ENCODE measurements around the gene NEMP2. TPM values are rescaled to one million over a fixed set of nuclear protein-coding genes. Genes with fewer than 3 reads are reported as not detected.

NEMP2 gene
- total RNA-seq, 1 experiment from 2014 or later: 8.3 TPM

GRCh38 chr2:190503088-190503487 is 31.4 kb downstream of the NEMP2 start:
- no peaks in the 10 kb centered on the region for H3K27me3 ChIP-seq (ENCODE audit: insufficient read depth, low read depth)
- H3K36me3 ChIP-seq (ENCODE audit: low read depth): no peaks in the 10 kb centered on the region
- no peak for DNase-seq
- no peaks in the 10 kb centered on the region for H3K79me2 ChIP-seq (ENCODE audit: low read depth)
- no peaks in the 10 kb centered on the region for H3K9me3 ChIP-seq (ENCODE audit: insufficient read depth, low read depth)
- POLR2A ChIA-PET (ENCODE audit: unreplicated experiment): no interaction called here
- no peak overlapping the region for H2AFZ ChIP-seq
- H3K4me2 ChIP-seq: no peak overlapping the region
- no TSS peak for BruUV-seq (replicated peaks)
- H3F3A ChIP-seq (ENCODE audit: insufficient read depth, low read depth): no peaks in the 10 kb centered on the region
- CTCF ChIA-PET: no interaction called here
- H3K27ac ChIP-seq: no peak overlapping the region
- H4K20me1 ChIP-seq (ENCODE audit: insufficient read depth): no peaks in the 10 kb centered on the region
- intact Hi-C loops (cut with micrococcal nuclease; ENCODE audit: unreplicated experiment): no loop called here
- H3K9me2 ChIP-seq (ENCODE audit: insufficient read depth): no peaks in the 10 kb centered on the region
- TF ChIP-seq EZH2 (IDR thresholded peaks at IDR 0.05; ENCODE audit: low read depth) (no peak), CTCF (conservative IDR thresholded peaks at IDR 0.05) (no peak)
- no peaks in the 10 kb centered on the region for H3K4me1 ChIP-seq (replicated peaks; ENCODE audit: insufficient read depth)
- no peak overlapping the region for H3K4me3 ChIP-seq

DNA sequence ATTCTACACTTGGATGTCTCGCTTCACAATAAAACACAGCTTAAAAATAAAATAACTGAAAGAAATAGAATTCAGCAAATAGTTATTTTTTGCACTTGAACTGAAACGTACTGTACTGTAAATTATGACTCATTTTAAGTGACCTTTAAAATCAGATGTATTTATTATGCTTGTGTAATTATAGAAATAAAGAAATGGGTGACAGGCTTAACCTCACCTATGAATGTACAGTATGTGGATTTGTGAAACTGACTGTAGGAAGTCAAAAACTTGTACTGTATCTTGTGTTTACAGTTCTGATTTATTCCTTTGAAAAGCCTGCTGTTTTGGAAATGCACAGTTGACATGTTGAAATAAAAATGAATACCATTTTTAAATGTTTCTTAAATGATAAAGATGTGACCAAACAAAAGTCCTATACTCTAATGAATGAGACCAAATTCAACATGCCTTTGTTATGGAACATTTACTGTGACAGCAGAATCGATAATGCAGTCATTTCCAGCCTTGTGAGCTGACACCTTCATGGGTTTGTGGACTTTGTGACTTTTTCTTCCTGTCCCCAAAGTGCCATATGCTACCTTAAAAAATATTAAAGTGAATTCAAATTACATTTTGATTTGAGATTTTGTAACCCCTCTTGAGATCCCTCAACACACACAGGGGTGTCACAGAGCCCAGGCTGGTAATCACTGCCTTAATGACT is 32.7 kb downstream of the NEMP2 start:
- H3K79me2 ChIP-seq (ENCODE audit: low read depth): no peaks in the 10 kb centered on the region
- no peaks in the 10 kb centered on the region for H3K27me3 ChIP-seq (ENCODE audit: insufficient read depth, low read depth)
- no peaks in the 10 kb centered on the region; the same call in 1 of the 2 replicates for H3K4me1 ChIP-seq (replicated peaks; ENCODE audit: insufficient read depth)
- H3K9me2 ChIP-seq (ENCODE audit: insufficient read depth): no peaks in the 10 kb centered on the region
- H2AFZ ChIP-seq: no peak overlapping the region
- no peaks in the 10 kb centered on the region for H3K36me3 ChIP-seq (ENCODE audit: low read depth)
- no peak overlapping the region for H3K27ac ChIP-seq
- TF ChIP-seq EZH2 (IDR thresholded peaks at IDR 0.05; ENCODE audit: low read depth) (no peak), CTCF (conservative IDR thresholded peaks at IDR 0.05) (no peak)
- BruUV-seq (replicated peaks): no TSS peak
- no peak overlapping the region for H3K4me2 ChIP-seq
- H3F3A ChIP-seq (ENCODE audit: insufficient read depth, low read depth): no peaks in the 10 kb centered on the region
- ChIA-PET POLR2A (ENCODE audit: unreplicated experiment) (no interaction called here), CTCF (no interaction called here)
- H4K20me1 ChIP-seq (ENCODE audit: insufficient read depth): no peaks in the 10 kb centered on the region
- H3K9me3 ChIP-seq (ENCODE audit: insufficient read depth, low read depth): no peaks in the 10 kb centered on the region
- no peak overlapping the region for H3K4me3 ChIP-seq
- intact Hi-C loops (cut with micrococcal nuclease; ENCODE audit: unreplicated experiment): no loop called here
- no peak for DNase-seq

DNA sequence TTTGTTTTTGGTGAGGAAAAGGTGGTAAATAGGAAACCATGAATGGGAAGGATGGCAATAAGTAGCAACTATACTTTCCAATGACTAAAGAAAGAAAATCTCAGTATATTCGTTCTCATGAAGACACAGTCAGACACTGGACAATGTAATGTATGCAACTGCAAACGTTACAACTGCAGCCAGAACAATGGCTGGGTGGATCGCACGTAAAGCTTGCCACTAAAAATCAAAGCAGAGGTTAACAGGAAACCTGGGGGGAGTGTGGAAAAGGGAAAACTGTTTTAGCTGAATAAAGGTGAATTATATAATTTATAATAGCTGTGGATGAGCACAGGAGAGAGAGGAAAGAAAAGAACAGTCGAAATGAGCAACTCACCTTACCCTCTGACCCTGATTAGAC is 33.3 kb downstream of the NEMP2 start:
- H3K27me3 ChIP-seq (ENCODE audit: insufficient read depth, low read depth): no peaks in the 10 kb centered on the region
- BruUV-seq (replicated peaks): no TSS peak
- no peak overlapping the region for H2AFZ ChIP-seq
- H3K36me3 ChIP-seq (ENCODE audit: low read depth): no peaks in the 10 kb centered on the region
- no peak for DNase-seq
- TF ChIP-seq EZH2 (IDR thresholded peaks at IDR 0.05; ENCODE audit: low read depth): no peak
- no peak for TF ChIP-seq CTCF (conservative IDR thresholded peaks at IDR 0.05)
- H4K20me1 ChIP-seq (ENCODE audit: insufficient read depth): no peaks in the 10 kb centered on the region
- H3F3A ChIP-seq (ENCODE audit: insufficient read depth, low read depth): no peaks in the 10 kb centered on the region
- no peak overlapping the region for H3K27ac ChIP-seq
- H3K4me1 ChIP-seq (replicated peaks; ENCODE audit: insufficient read depth): no peaks in the 10 kb centered on the region; the same call in 1 of the 2 replicates
- ChIA-PET CTCF (no interaction called here), POLR2A (ENCODE audit: unreplicated experiment) (no interaction called here)
- H3K9me3 ChIP-seq (ENCODE audit: insufficient read depth, low read depth): no peaks in the 10 kb centered on the region
- H3K9me2 ChIP-seq (ENCODE audit: insufficient read depth): no peaks in the 10 kb centered on the region
- intact Hi-C loops (cut with micrococcal nuclease; ENCODE audit: unreplicated experiment): no loop called here
- H3K79me2 ChIP-seq (ENCODE audit: low read depth): no peaks in the 10 kb centered on the region
- H3K4me2 ChIP-seq: no peak overlapping the region
- H3K4me3 ChIP-seq: no peak overlapping the region
